Stimulated activated CD8-positive, alpha-beta memory T cell treated with anti-CD3 and anti-CD28 coated beads, Interleukin-15, amount 100 ng/mL, for 48 hours (primary cell): ENCODE results near the gene MAPRE2.
"Not testable (repeated sequence)": the region's sequence is repeated elsewhere in the genome, so short reads cannot be mapped to it uniquely, and the experiment has no call there.

Experiments
- DNase-seq, 2 donors: peaks; one replicate each; pipeline ENCODE4 v3.0.0-alpha.2; 2020; ENCODE audit warnings: low read depth in 2 of 2

MAPRE2 gene

GRCh38 chr18:35122586-35123224 lies 81.5 kb downstream of the MAPRE2 start:
- no peak for DNase-seq

- no peak for DNase-seq
Measured at GRCh38 chr18:35123811-35124210, 82.6 kb downstream of the MAPRE2 start.

GRCh38 chr18:35127201-35127600 lies 86.0 kb downstream of the MAPRE2 start:
- no peak for DNase-seq

- no peak for DNase-seq
Measured at GRCh38 chr18:35128675-35129074, 87.5 kb downstream of the MAPRE2 start.

- no peak for DNase-seq
Measured at GRCh38 chr18:35130236-35130635, 89.0 kb downstream of the MAPRE2 start.

DNA sequence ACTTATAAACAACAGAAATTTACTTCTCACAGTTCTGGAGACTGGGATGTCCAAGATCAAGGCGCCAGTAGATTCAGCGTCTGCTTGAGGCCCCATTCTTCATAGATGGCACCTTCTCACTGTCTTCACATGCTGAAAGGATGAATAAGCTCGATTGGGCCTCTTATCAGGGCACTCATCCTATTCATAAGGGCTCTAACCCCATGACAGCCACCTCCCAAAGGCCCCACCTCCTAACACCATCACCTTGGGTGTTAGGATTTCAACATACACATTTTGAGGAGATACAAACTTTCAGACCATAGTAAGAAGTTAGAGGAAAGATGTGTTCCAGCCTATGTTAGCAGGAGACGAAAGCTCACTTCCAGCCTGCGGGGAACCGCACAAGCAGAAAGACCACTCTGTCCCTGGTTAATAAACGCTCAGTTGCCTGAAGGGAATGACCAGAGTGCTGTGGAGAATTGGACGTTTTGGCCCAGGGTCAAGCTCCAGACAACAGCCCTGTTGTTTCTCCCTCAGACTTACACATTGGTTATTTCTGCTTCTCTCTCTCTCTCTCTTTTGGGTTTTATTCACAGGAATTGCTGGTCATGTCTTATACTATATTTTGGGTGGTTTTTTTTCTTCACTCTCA lies 90.3 kb downstream of the MAPRE2 start:
- no peak for DNase-seq

DNA sequence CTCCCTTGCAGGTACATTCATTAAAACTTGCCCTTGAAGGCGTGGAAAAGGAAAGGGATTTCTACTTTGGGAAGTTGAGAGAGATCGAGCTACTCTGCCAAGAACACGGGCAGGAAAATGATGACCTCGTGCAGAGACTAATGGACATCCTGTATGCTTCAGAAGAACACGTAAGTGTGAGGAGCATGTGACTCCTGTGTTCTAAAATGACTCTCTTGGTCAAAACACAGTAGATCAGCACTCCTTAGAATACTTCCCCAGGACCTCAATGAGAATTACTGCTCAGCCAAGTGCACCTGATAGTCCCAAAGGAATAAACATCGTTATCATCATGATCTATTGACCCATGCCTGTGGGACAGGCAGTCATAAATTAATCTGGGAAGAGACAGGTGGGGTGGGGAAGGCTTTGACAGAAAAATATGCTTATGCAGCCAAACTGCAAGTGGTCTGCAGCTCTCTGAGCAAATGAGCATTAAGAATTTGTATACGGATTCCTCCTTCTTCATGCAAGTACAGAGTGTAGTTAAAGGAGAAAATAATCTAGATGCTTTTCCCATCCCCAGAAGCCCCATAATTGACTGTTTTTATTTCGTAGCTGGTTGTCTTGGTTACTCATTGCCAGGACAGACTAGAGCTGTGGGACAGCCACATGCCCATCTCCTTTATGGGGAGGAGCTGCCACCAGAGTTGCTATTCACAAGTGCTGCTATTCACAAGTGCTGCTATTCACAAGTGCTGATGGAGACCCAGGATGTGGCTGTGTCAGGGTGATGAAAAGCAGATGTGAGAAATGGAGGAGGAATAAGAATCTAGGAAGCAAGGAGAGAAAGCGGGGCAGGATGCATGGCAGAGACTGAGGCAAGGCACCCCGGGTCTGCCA lies 91.0 kb downstream of the MAPRE2 start:
- no peak for DNase-seq

- no peak for DNase-seq
Measured at GRCh38 chr18:35134190-35134730, 93.0 kb downstream of the MAPRE2 start.

DNA sequence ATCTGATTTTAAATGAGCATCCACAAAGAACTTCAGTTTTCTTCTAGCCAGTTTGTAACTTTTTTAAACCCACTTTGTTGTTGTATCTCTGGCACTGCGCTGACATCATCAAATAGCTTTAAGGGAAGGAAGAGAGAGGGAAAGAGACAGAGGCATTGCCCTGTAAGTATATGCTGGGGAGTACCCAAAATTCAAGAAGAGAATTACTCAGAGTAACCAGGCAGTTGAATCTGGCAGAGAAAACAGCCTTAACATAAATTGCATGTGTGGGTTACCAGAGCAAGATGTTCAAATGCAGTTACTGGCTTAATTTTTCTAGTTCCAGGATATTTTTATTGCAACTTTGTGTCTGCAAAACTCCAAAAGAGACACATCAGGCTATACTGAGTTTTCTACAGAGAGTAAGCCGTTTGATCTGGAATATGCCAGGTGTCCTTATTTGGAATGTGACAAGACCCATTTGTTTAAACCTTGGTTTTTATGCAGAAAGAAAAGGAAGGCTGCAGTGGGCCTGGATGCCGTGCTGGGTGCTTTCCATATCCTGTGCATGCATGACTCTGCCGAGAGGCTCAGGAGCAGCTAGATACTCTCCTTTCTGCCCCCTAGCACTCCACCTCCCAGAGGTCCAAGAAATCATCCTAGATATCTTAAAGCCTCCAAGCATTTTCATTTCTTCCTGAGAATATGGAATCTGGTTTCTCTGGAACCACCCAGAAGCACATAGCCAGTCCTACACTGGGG lies 93.7 kb downstream of the MAPRE2 start:
- DNase-seq: no peak

DNA sequence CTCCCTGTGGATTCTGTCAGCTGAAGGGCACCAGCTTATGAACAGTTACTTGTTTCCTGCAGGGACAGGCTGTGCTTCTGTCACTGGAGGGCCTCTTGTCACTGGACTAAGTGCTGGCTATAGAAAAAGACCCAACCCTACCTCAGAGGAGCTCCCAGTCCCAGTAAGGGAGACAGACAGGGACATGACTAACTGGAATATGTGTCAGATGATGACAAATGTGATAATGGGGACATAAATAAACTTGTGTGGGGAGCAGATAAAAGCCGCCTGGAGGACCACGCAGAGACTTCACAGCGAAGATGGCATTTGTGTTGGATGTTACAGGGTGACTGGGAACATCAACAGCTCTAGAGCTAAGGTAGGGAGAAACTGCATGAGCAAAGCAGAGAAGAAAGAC lies 95.0 kb downstream of the MAPRE2 start:
- DNase-seq: no peak

DNA sequence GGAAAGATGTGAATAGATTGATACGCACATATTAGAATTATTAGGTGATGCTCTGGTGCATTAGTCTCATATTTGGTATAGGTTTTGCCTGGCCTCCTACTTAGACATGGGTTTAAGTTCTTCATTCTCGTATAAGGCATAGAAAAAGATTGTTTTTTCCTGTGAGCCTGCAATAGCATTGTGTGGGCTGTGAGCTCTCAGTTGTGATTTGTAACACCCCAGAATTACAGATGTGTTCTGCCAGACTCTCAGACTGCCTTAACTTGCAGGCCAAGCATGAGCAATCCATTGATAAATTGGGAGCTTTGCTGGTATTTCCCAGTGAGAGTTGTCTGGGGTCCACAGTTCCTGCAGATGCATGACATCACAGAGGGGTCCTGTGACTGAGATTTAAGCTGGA lies 95.7 kb downstream of the MAPRE2 start:
- no peak for DNase-seq

DNA sequence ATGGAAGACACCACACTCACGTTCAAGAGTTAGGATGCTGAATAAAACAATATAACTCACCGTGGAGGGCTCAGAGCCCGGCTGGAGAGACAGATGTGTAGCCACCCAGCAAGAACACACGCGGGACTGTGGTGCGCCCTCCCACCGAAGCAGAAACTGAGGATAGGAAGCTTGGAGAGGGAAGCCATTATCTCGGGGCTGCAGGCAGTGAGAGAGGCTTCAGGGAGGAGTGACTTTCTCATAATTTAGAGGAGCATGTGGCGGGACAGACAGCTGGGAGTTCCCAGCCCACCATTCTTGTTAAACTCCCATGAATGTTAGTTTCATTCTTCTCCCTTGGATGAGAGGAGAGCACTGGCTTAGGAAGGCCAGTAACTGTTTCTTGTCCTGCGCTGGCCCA lies 96.4 kb downstream of the MAPRE2 start:
- DNase-seq: no peak

DNA sequence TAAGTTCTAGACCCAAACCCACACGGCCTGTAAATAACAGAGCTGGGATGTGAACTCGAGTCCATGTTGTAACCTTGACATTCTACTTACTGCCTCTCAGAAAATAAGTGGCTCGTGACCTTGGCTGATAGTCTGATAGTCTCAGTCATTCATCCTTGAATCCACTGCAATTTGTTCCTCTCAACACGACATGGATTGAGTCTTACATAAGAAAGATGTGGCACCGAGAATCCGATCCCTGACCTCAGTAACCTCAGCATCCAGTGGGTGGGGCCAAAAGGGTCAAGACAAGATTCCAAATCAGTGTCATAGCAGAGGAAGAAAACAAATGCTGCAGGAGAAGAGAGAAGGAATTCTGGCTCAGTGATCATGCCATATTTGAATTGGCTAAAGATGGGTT lies 97.6 kb downstream of the MAPRE2 start:
- no peak for DNase-seq

DNA sequence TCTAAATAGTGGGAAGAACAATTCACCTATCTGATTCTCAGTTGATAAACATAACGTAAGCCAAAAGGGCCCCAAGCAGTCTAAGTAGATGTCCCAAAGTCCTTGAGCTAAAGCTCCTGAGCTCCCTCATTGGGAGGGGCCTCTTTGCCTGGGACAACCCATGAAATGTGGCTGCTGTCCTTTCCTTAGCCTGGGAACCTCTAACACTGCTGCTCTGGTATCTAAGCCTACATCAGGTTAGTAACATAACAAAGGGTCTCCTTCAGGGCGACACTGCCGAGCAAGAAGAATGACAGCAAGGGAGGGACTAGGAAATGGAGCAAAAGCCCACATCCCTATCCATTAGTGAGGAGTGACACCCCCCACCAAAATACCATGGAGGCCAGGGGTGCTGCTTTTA lies 98.3 kb downstream of the MAPRE2 start:
- DNase-seq: no peak

GRCh38 chr18:35141077-35141476 lies 99.9 kb downstream of the MAPRE2 start:
- DNase-seq: no peak

- DNase-seq: no peak
Measured at GRCh38 chr18:35141567-35142274, 100.5 kb downstream of the MAPRE2 start.

DNA sequence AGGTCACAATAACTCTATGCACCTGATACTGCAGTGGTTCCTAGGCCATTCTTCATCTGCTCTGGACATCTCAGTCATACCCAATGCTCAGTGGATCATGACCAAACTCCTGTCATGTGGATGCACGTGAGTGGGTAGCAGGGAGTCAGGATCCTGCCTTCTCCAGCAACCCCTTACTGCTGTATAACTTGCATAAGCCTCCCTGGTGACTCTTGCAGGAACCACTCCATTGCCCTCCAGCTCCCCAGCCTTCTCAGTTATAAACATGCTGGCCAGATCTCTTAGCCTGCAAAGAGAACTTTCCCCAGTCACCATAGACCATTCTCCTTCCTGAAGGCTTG lies 101.0 kb downstream of the MAPRE2 start:
- no peak for DNase-seq

GRCh38 chr18:35143622-35144596 lies 102.7 kb downstream of the MAPRE2 start:
- no peak for DNase-seq

GRCh38 chr18:35144698-35145097 lies 103.5 kb downstream of the MAPRE2 start:
- DNase-seq: no peak

DNA sequence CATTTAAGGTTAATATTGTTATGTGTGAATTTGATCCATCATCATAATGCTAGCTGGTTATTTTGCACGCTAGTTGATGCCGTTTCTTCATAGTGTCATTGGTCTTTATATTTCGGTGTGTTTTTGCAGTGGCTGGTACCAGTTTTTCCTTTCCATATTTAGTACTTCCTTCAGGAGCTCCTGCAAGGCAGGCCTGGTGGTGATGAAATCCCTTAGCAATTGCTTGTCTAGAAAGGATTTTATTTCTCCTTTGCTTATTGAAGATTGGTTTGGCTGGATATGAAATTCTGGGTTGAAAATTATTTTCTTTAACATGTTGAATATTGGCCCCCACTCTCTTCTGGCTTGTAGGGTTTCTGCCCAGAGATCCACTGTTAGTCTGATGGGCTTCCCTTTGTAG lies 109.0 kb downstream of the MAPRE2 start:
- not testable (repeated sequence) for DNase-seq
